Hepatocyte (in vitro differentiated cells): ENCODE data around the gene ERC2. TPM values are rescaled to one million over a fixed set of nuclear protein-coding genes. Genes with fewer than 3 reads are reported as not detected.

Experiments used
- DNase-seq: peaks from one replicate; pipeline ENCODE4 v3.0.0-alpha.2; 2016; ENCODE audit warnings: low spot score
- H2AFZ ChIP-seq: fragments of 200-600 bp; sonication (generic); 2 replicates; pipeline ENCODE4 v1.6.0; 2016; ENCODE audit warnings: antibody characterized with exemption, mild to moderate bottlenecking
- H3K27ac ChIP-seq: fragments of 200-600 bp; sonication (generic); 2 replicates; pipeline ENCODE4 v1.5.1; 2016; ENCODE audit warnings: mild to moderate bottlenecking
- H3K27me3 ChIP-seq: fragments of 200-600 bp; sonication (generic); 2 replicates; pipeline ENCODE4 v1.6.1; 2016
- H3K36me3 ChIP-seq: fragments of 200-600 bp; sonication (generic); replicated peaks from 2 replicates; pipeline ENCODE4 v1.5.1; 2016; ENCODE audit warnings: low read depth; ENCODE audit not compliant: insufficient read depth
- H3K4me1 ChIP-seq: fragments of 200-600 bp; sonication (generic); 2 replicates; pipeline ENCODE4 v1.5.1; 2016; ENCODE audit warnings: mild to moderate bottlenecking, moderate library complexity; ENCODE audit not compliant: insufficient read depth
- H3K4me2 ChIP-seq: fragments of 200-600 bp; sonication (generic); 2 replicates; pipeline ENCODE4 v1.6.0; 2016
- H3K4me3 ChIP-seq: fragments of 200-600 bp; sonication (generic); 2 replicates; pipeline ENCODE4 v1.5.1; 2016; ENCODE audit warnings: mild to moderate bottlenecking
- H3K79me2 ChIP-seq: fragments of 200-600 bp; sonication (generic); 2 replicates; pipeline ENCODE4 v1.6.0; 2017; ENCODE audit warnings: mild to moderate bottlenecking
- H3K9me2 ChIP-seq: fragments of 200-600 bp; sonication (generic); replicated peaks from 2 replicates; pipeline ENCODE4 v1.6.0; 2017; ENCODE audit warnings: mild to moderate bottlenecking; ENCODE audit not compliant: insufficient read depth
- H3K9me3 ChIP-seq: fragments of 200-600 bp; sonication (generic); 2 replicates; pipeline ENCODE4 v1.5.1; 2016; ENCODE audit warnings: low read depth, mild to moderate bottlenecking
- H4K20me1 ChIP-seq: fragments of 200-600 bp; sonication (generic); 2 replicates; pipeline ENCODE4 v1.6.0; 2016; ENCODE audit warnings: mild to moderate bottlenecking; ENCODE audit not compliant: insufficient read depth, poor library complexity, severe bottlenecking
- EZH2 ChIP-seq: fragments of 200-600 bp; sonication (generic); IDR thresholded peaks from 2 replicates; pipeline ENCODE4 v1.6.1; 2016; ENCODE audit warnings: antibody characterized with exemption, mild to moderate bottlenecking, borderline replicate concordance
- EZH2phosphoT487 ChIP-seq: fragments of 200-600 bp; sonication (generic); IDR thresholded peaks from one replicate; pipeline ENCODE4 v1.6.1; 2018; ENCODE audit warnings: antibody characterized with exemption, mild to moderate bottlenecking, low read depth, moderate library complexity; ENCODE audit not compliant: unreplicated experiment, severe bottlenecking
- WGBS: methylation state at CpG from one replicate; pipeline ENCODE4 v1.1.6; 2016; ENCODE audit warnings: low lambda C conversion rate; ENCODE audit errors: missing lambda C conversion rate; 5-methylcytosine and 5-hydroxymethylcytosine counted together
- polyA plus RNA-seq: library from polyadenylated mRNA; unstranded; fragments of >200 nt; fragmentation: Nextera tagmentation; extraction: Ambion mirVana; gene quantifications from 2 replicates; pipeline ENCODE4 v1.2.1, GENCODE V29; 2016
- total RNA-seq: library from RNA; depleted of rRNA; stranded (reverse); fragments of >200 nt; gene quantifications from 2 replicates; pipeline ENCODE4 v1.2.3, GENCODE V29; 2014
- TF ChIP-seq, protein P1 (sequence below): fragments of 200-600 bp; sonication (generic); IDR thresholded peaks from 2 replicates; pipeline ENCODE4 v1.5.1; 2016; ENCODE audit warnings: antibody characterized with exemption, mild to moderate bottlenecking; ENCODE audit not compliant: poor library complexity

Gene ERC2
- total and polyA plus RNA-seq, 2 experiments from 2014 or later = 1.2 to 5.3 TPM

DNA sequence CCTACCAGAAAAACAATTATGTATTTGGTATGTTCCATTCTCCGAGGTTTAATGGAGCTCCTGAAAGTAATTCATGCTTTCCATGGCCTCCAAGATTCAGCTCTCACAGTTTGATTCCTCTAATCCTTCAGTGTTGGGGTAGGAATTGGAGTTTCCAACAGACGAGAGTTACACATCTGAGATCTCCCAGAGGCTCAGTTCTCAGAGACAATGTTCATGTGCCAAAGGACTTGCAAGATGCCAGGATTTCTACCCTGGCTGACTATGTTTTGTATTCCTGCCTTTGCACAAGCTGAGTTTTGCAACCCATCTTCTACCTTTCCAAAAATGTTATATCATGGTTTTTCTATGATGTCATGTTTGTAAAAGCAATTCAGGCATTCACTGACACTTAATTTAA is 322.9 kb downstream of the ERC2 start:
- DNase-seq = no peak
- WGBS = 85% methylated on average over 2 of the region's 2 CpGs
- TF ChIP-seq EZH2 (no peak), EZH2phosphoT487 (no peak)
- TF ChIP-seq, protein P1, sequence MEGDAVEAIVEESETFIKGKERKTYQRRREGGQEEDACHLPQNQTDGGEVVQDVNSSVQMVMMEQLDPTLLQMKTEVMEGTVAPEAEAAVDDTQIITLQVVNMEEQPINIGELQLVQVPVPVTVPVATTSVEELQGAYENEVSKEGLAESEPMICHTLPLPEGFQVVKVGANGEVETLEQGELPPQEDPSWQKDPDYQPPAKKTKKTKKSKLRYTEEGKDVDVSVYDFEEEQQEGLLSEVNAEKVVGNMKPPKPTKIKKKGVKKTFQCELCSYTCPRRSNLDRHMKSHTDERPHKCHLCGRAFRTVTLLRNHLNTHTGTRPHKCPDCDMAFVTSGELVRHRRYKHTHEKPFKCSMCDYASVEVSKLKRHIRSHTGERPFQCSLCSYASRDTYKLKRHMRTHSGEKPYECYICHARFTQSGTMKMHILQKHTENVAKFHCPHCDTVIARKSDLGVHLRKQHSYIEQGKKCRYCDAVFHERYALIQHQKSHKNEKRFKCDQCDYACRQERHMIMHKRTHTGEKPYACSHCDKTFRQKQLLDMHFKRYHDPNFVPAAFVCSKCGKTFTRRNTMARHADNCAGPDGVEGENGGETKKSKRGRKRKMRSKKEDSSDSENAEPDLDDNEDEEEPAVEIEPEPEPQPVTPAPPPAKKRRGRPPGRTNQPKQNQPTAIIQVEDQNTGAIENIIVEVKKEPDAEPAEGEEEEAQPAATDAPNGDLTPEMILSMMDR = no peak
- Histone ChIP-seq H3K36me3 (no peaks in the 10 kb centered on the region), H3K4me3 (no peak overlapping the region), H3K27me3 (no peaks in the 10 kb centered on the region), H2AFZ (no peak overlapping the region), H3K9me3 (no peaks in the 10 kb centered on the region), H3K4me2 (no peak overlapping the region), H4K20me1 (no peaks in the 10 kb centered on the region), H3K79me2 (no peaks in the 10 kb centered on the region), H3K4me1 (no peaks in the 10 kb centered on the region), H3K27ac (no peak overlapping the region), H3K9me2 (no peaks in the 10 kb centered on the region)

DNA sequence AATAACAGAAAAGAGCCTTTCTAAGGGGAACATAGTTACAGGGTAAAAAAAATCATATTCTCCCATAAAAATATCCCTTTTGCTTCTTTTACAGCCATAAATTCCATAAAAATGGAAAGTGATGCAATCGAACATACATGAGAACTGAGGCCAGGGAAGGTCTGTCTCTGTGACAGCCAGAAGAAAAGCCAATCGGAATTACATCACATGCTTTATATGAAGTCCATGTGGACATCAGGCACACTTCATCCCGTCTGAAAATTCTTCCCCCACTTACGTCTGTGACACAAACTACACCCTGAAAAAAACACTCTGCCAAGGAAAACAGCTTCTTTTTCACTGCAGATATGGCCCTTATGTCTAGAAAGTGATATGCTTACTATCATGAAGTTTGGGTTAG is 323.5 kb downstream of the ERC2 start:
- H3K4me1 ChIP-seq = no peaks in the 10 kb centered on the region
- H3K27ac ChIP-seq = no peak overlapping the region
- no peaks in the 10 kb centered on the region for H3K79me2 ChIP-seq
- no peaks in the 10 kb centered on the region for H3K36me3 ChIP-seq
- H3K4me2 ChIP-seq = no peak overlapping the region
- no peaks in the 10 kb centered on the region for H3K9me3 ChIP-seq
- DNase-seq = no peak
- H3K4me3 ChIP-seq = no peak overlapping the region
- TF ChIP-seq EZH2 (no peak), EZH2phosphoT487 (no peak)
- TF ChIP-seq, protein P1 = no peak
- H4K20me1 ChIP-seq = no peaks in the 10 kb centered on the region
- H2AFZ ChIP-seq = no peak overlapping the region
- no peaks in the 10 kb centered on the region for H3K27me3 ChIP-seq
- 67% methylated on average over 4 of the region's 4 CpGs for WGBS
- no peaks in the 10 kb centered on the region for H3K9me2 ChIP-seq

DNA sequence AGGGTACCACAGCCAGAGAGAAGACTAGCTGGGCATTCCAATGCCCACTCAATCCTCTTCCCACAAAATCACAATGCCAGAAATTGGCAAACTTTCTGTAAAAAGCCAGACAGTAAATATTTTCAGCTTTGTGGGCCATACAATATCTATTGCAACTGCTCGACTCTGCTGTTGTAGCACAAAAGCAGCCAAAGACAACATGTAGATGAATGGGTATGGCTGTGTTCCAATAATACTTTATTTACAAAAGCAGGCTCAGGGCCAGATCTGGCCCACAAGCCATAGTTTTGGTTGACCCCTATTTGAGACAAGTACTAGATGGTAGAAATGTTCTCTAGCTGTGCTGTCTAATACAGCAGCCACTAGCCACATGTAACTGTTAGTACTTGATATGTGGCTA is 330.9 kb downstream of the ERC2 start:
- DNase-seq = no peak
- no peak overlapping the region for H3K4me3 ChIP-seq
- TF ChIP-seq, protein P1 = no peak
- TF ChIP-seq EZH2phosphoT487 (no peak), EZH2 (no peak)
- H3K9me3 ChIP-seq = no peaks in the 10 kb centered on the region
- 91% methylated on average over 1 of the region's 1 CpG for WGBS
- H3K27me3 ChIP-seq = no peaks in the 10 kb centered on the region
- H2AFZ ChIP-seq = no peak overlapping the region
- H3K27ac ChIP-seq = no peak overlapping the region
- H3K36me3 ChIP-seq = no peaks in the 10 kb centered on the region
- no peak overlapping the region for H3K4me2 ChIP-seq
- no peaks in the 10 kb centered on the region for H4K20me1 ChIP-seq
- H3K4me1 ChIP-seq = no peaks in the 10 kb centered on the region
- H3K9me2 ChIP-seq = no peaks in the 10 kb centered on the region
- no peaks in the 10 kb centered on the region for H3K79me2 ChIP-seq

DNA sequence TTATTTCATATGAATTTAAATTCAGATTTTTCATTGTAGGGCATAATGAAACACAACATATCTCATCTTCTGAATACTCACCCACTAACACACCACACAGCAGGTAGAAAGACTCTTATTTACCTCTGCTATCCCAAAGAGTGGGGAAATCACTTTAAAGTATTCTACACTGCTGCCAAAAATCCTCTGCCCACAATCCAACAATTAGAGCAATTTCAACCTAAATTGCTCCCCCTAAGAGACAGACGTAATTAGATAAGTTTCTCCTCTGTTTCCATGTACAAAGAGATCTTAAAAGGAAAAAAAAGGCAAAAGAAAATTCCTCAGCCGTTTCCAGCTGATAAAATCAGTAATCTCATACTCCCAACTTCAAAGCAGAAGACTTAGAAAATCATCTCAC is 331.8 kb downstream of the ERC2 start:
- H4K20me1 ChIP-seq = no peaks in the 10 kb centered on the region
- WGBS = 28% methylated on average over 2 of the region's 2 CpGs
- no peak for DNase-seq
- H3K4me2 ChIP-seq = no peak overlapping the region
- no peaks in the 10 kb centered on the region for H3K27me3 ChIP-seq
- peaks cover 6% of the 10 kb centered on the region for H3K4me1 ChIP-seq
- TF ChIP-seq EZH2 (no peak), EZH2phosphoT487 (no peak)
- TF ChIP-seq, protein P1 = no peak
- no peak overlapping the region for H3K4me3 ChIP-seq
- no peaks in the 10 kb centered on the region for H3K9me2 ChIP-seq
- H3K9me3 ChIP-seq = no peaks in the 10 kb centered on the region
- no peaks in the 10 kb centered on the region for H3K36me3 ChIP-seq
- H3K79me2 ChIP-seq = no peaks in the 10 kb centered on the region
- H3K27ac ChIP-seq = no peak overlapping the region
- no peak overlapping the region for H2AFZ ChIP-seq
